ENCODE measurements around the gene HOXA3.

Gene HOXA3

DNA sequence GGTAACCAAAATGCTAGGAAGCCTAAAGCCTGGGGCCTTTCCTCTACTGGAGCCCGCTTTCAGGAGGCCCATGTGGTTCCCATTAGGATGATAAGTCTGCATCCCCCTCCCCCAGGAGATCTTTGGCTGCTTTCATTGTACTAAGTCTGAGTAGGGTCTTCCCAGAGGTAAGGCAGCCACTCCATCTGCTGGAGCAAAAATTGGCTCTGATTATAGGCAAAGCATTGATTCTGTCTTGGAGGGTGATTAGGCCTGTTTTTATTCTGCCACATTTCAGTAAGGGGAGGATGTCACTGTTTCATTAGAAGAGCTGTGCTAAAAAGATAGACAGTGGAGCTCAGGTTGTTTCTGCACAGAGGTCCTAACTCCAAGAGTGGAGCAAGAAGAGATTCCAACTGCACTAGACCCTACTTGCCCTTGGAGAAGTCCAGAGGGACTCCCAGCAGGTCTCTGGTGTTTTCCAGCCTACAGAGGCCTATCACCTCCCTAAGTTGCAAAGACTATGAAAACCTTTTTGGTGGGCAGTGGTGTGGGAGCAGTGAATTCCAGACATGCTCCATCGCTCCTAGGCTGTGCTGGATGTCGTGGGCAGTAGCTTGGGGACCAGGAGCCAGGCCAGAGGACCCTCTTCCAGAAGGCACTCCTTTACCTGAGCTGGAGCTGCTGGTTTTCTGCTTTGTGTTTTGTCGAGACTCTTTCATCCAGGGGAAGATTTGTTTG lies 42.8 kb downstream of the HOXA3 start:
- H3K4me3 ChIP-seq (ENCODE audit: low read depth, low read length) = no peak overlapping the region
- DNase-seq (ENCODE audit: low read depth) = no peak
- TF ChIP-seq, protein P1, sequence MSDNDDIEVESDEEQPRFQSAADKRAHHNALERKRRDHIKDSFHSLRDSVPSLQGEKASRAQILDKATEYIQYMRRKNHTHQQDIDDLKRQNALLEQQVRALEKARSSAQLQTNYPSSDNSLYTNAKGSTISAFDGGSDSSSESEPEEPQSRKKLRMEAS (IDR thresholded peaks at IDR 0.05; ENCODE audit: low read depth, low read length) = no peak
- TF ChIP-seq POLR2A (IDR thresholded peaks at IDR 0.05; ENCODE audit: extremely low read depth, insufficient read length) = no peak
- TF ChIP-seq CTCF (IDR thresholded peaks at IDR 0.05; ENCODE audit: low read depth, low read length) = no peak
- no peak for TF ChIP-seq MYC (IDR thresholded peaks at IDR 0.05; ENCODE audit: low read depth, low read length)

- DNase-seq (ENCODE audit: low read depth) = no peak
- TF ChIP-seq, protein P1 (IDR thresholded peaks at IDR 0.05; ENCODE audit: low read depth, low read length) = no peak
- TF ChIP-seq CTCF (IDR thresholded peaks at IDR 0.05; ENCODE audit: low read depth, low read length) = no peak
- no peak for TF ChIP-seq POLR2A (IDR thresholded peaks at IDR 0.05; ENCODE audit: extremely low read depth, insufficient read length)
- no peak for TF ChIP-seq MYC (IDR thresholded peaks at IDR 0.05; ENCODE audit: low read depth, low read length)
- no peak overlapping the region for H3K4me3 ChIP-seq (ENCODE audit: low read depth, low read length)
These were observed 43.8 kb downstream of the HOXA3 start for GRCh38 chr7:27108390-27109127.

DNA sequence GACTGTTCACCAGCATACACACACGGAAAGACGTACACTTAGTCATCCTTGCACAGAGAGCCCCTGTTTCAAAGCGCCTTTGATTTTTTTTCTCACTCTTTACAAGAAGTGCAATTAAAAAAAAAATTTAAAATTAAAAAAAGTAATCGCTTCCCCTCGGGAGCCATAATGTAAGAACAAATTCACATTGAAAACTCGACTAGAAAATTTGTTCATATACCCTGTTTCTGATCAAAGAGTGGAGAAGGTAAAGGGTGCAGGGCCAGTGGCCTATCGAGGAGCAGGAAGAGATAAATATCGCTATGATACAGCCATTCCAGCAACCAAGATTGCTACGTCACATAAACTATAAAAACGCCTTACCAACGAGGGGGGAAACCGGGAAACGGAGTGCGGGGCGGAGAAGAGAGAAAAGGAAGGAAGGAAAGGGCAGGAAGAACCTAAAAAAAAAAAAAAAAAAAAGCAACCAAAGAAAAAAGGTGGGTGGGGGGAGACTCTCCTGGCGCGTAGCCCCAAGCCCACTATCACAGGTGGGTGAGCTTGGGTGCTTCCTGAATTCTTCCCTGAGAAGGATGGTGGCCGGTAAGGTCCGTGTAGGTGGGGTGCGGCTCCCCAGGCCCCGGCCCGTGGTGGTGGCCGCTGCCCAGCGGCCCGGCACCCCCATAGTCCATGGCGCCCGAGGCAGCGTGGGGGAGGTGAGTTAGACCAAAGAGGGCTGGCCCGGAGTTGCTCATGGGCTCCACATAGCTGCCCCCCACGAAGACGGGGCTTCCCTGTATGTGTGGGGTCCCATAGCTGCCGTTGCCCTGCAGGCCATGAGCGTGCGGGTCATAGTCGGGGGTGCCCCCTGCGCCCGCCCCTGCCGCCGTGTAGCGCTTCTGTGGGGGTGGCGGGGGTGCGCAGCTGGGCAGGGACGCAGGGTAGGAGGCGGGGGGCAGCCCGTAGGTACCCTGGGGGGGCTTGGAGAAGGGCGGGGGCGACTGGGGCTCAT lies 44.7 kb downstream of the HOXA3 start:
- TF ChIP-seq, protein P1 (IDR thresholded peaks at IDR 0.05; ENCODE audit: low read depth, low read length) = no peak
- TF ChIP-seq MYC (IDR thresholded peaks at IDR 0.05; ENCODE audit: low read depth, low read length) (no peak), CTCF (IDR thresholded peaks at IDR 0.05; ENCODE audit: low read depth, low read length) (no peak), POLR2A (IDR thresholded peaks at IDR 0.05; ENCODE audit: extremely low read depth, insufficient read length) (no peak)
- DNase-seq (ENCODE audit: low read depth) = no peak
- H3K4me3 ChIP-seq (ENCODE audit: low read depth, low read length) = no peak overlapping the region

DNA sequence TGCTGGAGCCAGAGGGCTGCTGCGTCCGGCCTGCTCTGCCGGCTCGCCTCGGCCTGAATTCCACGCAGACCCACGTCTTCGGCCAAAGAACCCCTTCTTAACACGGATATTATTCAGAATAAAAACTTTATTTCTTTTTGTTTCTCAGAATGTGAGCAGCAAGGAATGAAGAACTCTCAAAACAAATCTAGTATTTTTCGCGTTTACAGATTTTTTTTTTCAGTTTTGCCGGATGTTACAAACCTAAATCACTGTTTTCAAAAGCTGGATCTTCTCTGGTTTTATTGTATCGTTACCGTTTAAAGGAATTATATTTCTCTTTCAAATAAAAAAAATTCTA lies 45.5 kb downstream of the HOXA3 start:
- H3K4me3 ChIP-seq (ENCODE audit: low read depth, low read length) = no peak overlapping the region
- DNase-seq (ENCODE audit: low read depth) = no peak
- TF ChIP-seq, protein P1 (IDR thresholded peaks at IDR 0.05; ENCODE audit: low read depth, low read length) = no peak
- TF ChIP-seq MYC (IDR thresholded peaks at IDR 0.05; ENCODE audit: low read depth, low read length) = no peak
- TF ChIP-seq POLR2A (IDR thresholded peaks at IDR 0.05; ENCODE audit: extremely low read depth, insufficient read length) = no peak
- TF ChIP-seq CTCF (IDR thresholded peaks at IDR 0.05; ENCODE audit: low read depth, low read length) = no peak

DNA sequence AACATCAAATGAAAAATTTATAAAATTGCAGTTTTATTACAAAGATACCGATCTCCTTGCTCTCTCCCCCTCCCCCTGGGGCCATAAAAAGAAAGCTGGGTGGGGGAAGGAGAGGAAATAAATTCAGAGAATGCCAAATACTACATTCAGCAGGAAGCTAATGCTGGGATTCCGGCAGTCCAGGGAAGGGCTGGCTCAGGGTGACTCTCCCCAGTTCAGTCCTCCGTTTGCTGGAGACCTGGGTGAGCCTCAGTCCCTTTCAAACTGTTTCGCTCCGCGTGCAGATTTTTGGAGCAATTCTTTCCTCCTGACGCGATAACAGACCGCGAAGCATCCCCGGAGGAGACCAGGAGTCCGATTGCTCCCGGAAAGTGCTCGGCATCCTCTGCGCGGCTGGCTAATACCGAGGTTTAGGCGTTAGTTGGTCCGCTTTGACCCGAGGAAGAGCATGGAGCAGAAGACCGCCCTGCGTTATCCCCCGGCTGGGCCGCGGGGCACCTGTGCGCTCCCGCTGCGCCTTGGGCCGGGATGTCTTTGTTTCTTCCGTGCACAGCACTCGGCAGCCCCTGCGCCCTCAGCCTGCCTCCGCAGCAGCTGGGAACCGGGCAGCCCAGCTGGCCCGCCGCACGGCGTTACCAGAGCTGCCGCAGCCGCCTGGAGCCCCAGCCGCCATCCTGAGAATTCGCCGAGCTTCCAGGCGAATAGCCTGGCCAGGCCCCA lies 46.0 kb downstream of the HOXA3 start:
- TF ChIP-seq, protein P1 (IDR thresholded peaks at IDR 0.05; ENCODE audit: low read depth, low read length) = no peak
- no peak for TF ChIP-seq POLR2A (IDR thresholded peaks at IDR 0.05; ENCODE audit: extremely low read depth, insufficient read length)
- no peak for TF ChIP-seq MYC (IDR thresholded peaks at IDR 0.05; ENCODE audit: low read depth, low read length)
- no peak for TF ChIP-seq CTCF (IDR thresholded peaks at IDR 0.05; ENCODE audit: low read depth, low read length)
- no peak for DNase-seq (ENCODE audit: low read depth)
- no peak overlapping the region for H3K4me3 ChIP-seq (ENCODE audit: low read depth, low read length)

Data from NB4 (cell line).